ENCODE measurements around the gene RAD9A.
A peak's percentile ranks its signal among the peaks of the same experiment; 100 is the strongest.

The RAD9A gene

GRCh38 chr11:67429722-67430121 lies 37.9 kb downstream of the RAD9A start:
- no peak for DNase-seq

GRCh38 chr11:67431346-67432249 lies 39.8 kb downstream of the RAD9A start:
- DNase-seq: no peak

- no peak for DNase-seq
Observed at GRCh38 chr11:67432655-67433349, 41.0 kb downstream of the RAD9A start.

- no peak for DNase-seq
Observed at GRCh38 chr11:67433536-67434394, 42.0 kb downstream of the RAD9A start.

GRCh38 chr11:67434395-67434881 lies 42.7 kb downstream of the RAD9A start:
- DNase-seq: no peak

GRCh38 chr11:67435031-67435726 lies 43.4 kb downstream of the RAD9A start:
- DNase-seq: no peak

GRCh38 chr11:67435727-67436458 lies 44.1 kb downstream of the RAD9A start:
- DNase-seq: no peak

- peak; percentile 38 for DNase-seq
Observed at GRCh38 chr11:67436459-67437081, 44.8 kb downstream of the RAD9A start.

- no peak for DNase-seq
Observed at GRCh38 chr11:67437082-67437808, 45.5 kb downstream of the RAD9A start, which contains the start of gene PTPRCAP. Gene PTPRCAP (minus strand): TSS chr11:67437682. CDS start chr11:67437619, 63 bp downstream.

- no peak for DNase-seq
Observed at GRCh38 chr11:67437809-67438157, 46.0 kb downstream of the RAD9A start.

GRCh38 chr11:67438158-67438902 lies 46.5 kb downstream of the RAD9A start:
- DNase-seq: no peak

- peak; percentile 28 for DNase-seq
Observed at GRCh38 chr11:67439321-67440228, 47.8 kb downstream of the RAD9A start.

- no peak for DNase-seq
Observed at GRCh38 chr11:67440229-67441097, 48.7 kb downstream of the RAD9A start.

- no peak for DNase-seq
Observed at GRCh38 chr11:67441098-67441563, 49.3 kb downstream of the RAD9A start.

- no peak for DNase-seq
Observed at GRCh38 chr11:67441731-67442351, 50.1 kb downstream of the RAD9A start.

GRCh38 chr11:67442504-67443404 lies 51.0 kb downstream of the RAD9A start:
- no peak for DNase-seq
